GM18508 (cell line): Measurements from ENCODE around the gene ISG20.

Experiments used
- ATAC-seq: cut with Tn5 transposase; IDR thresholded peaks from one replicate; pipeline ENCODE4 v1.9.1; 2021; ENCODE audit warnings: moderate number of reproducible peaks; ENCODE audit not compliant: insufficient read depth, unreplicated experiment

Gene ISG20

DNA sequence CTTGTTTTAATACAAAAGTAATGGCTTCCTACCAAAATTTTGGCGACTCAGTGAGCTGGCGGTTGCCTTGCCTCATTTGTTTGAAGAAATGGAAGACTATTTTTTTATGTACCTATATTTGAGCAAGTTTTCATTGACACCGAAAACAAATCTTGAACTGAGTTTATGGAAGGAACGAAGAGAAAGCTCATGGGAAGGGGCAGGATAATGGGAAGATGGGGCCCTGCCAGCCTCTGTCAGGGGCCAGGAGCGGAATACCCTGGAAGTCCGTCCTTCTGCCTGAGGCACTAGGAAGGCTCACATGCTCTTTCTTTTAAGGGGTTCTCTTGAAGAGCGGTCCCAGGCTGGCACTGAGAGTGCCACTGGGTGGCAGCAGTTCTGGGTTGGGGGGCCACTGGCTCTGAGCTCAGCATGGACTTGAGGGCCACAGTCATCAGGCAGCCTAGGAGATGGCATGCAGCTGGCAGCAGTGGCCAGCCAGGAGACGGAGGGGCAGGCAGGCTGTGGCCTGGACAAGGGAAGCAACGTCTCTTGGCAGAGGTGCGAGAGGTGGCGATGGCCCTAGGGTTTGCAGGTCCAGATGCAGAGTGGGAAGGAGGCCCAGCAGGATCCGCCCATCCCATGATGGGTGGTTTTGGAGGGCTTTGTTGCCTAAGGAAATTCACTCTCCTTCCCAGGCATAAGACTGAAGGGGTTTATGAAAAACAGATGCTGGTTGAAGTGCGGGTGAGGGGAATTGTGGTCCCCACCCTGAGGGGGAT, 41.6 kb downstream of the ISG20 start:
- no peak for ATAC-seq

DNA sequence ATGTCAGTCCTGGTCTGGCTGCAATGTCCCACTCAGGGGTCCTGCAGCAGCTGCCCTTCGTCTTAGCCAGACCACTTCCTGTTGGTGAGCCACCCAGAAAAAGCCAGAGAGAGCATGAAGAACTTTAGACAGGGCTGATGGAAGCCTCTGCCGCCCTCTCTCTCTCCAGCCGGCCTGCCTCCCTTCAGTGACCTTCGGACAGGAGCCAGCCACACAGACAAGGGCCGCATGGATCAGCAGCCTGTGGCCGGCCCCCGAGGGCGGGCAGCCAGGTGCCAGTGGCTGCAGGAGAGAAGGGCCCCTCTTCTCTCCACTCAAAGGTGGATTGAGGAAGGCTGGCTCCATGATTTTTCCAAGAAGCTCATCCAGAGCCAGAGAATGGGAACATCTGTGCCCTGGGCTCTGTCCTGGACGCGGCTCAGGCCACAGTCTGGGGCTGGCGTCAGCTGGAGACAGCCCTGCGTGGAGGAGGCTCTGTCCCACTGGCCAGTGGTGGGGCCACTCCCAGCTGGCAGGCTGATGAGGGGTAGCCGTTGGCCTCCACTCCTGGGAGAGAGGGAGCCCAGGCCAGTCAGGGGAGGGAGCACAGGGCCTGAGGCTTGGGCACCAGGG, 42.9 kb downstream of the ISG20 start:
- no peak for ATAC-seq

DNA sequence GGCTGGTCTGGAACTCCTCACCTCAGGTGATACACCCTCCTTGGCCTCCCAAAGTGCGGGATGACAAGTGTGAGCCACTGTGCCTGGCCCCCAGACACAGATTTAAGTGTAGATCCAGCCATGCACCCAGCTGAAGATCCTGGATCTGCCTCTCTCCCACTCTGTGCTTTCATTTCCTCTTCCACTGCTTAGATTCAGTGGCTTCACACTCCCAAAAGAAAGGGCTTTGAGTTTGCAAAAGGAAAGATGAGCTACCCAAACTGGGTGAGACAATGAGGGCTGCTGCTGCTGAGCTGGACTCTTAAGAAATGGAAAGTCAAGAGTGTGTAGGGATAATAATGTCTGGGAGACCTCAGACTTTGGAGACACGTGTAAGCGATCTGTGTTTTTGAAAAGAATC, 45.5 kb downstream of the ISG20 start:
- ATAC-seq, result no peak

DNA sequence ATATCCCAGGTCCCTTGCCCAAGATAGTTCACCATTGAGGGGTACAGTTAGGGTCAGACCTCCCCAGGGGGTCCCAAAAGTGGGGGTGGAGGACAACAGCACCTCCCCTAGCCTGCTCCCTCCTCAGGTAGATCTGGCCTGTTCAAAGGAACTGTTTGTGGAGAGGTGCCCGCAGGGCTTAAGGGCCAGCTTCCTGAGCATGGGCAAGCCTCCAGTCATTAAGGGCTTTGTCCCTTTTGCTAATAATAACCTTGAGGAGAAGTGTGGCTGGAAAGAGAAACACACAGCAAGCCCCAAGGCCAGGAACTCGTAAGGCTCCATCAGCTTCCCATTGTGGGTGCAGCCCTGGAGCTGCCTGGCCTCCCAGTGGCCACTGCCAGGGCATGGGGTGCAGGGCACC, 47.4 kb downstream of the ISG20 start:
- ATAC-seq, result no peak

DNA sequence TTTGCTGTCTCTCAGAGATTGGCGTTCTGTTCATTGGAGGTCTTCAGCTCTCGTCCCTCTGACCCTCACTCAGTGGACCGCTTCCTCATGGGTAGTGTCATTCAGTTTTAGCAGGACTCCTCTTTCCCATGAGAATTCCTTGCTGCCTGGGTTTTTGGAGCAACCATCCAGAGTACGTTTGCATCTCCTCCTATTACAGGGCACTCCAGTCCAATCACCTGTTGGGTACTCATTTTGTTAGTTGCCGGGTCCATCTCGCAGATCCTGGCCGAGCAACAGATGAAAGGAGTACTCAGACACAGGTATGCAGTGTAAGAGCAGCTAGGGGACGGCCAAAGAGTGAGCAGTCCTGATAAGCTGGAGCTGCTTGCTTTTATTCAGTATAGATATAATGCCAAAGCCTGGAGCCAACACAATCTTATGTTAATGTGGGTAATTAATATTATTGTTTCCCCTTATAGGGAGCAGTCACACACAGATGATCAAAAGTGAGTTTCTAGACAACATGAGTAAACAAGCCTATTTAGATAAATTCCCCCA, 49.6 kb downstream of the ISG20 start:
- ATAC-seq, result no peak

DNA sequence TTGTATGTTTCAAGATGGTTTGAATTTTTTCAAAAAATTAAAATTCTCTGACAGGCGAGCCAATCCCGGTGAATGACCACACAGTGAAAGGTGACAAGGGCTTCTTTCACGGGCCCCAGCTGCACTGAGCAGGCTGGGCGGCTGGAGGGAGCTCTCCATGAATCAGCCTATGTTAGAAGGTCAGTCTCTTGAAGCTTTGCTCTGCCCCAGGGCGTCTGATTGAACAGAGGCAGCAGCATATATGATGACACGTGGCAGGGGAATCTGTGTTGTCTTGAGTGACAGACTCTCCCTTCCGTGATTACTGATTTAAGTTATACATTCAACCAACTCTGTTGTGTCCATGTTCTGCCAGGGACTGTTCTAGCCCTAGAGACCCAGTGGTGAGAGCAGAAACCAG, 51.5 kb downstream of the ISG20 start:
- ATAC-seq, result no peak

DNA sequence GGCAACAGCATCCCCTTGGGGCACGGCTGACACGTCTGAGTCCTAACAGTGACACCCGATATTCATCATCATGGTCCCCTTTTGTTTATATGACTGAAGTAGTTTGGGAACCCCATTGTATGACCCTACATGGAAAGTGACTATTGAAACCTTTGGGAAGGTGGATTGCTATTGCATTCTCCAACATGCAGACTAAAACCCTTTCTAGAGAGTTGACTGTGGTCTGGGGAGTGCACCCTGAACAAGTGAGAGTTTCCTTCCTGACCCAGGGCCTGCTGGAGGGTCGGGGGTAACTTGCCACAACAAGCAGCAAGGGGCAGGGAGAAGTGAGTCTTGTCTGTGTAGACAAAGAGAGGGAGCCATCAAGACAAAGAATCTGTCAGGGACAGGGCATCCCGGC, 54.4 kb downstream of the ISG20 start:
- no peak for ATAC-seq

DNA sequence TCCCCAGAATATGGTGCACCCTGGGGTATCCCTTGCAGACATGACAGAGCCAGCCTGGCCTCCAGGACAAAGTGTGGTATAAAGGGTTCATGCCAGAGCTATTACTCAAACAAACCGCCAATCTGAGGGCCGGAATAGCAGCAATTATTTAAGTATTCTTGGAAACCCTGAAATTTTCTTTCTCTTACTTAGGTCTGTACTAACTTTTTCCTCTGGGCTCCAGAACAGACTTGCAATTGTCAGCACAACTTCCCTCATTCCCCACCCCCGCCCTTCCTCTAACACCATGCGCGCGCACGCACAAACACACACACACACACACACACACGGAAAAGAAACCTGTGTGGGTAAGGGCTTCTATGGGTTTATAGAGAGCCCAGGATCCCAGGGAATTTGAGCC, 56.3 kb downstream of the ISG20 start:
- no peak for ATAC-seq

DNA sequence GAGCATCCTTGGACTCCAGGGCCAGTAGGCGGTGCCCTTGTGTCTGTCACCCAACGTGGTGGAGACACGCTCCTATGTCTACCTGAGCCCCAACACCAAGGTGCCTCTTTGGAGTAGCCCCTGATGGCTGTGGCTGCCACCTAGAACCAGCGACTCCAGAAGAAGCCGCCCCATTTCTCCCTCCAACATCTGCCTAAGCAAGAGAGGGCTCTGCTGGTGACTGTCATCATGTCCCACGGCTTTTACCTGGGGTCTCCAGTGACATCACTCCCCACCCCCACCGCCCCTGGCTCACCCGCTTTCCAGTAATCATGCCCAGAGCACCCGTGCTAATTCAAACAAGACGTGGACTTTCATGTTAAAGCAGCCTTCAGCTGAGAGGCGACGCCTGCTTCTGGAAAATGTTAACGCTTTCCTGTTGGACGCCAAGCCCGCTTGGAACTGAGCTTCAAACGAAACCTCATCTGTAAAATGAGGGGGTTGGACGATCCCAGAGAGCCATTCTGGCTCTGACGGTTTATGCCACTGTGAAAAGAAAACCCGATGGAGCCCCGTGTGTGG, 57.0 kb downstream of the ISG20 start:
- ATAC-seq, result no peak

DNA sequence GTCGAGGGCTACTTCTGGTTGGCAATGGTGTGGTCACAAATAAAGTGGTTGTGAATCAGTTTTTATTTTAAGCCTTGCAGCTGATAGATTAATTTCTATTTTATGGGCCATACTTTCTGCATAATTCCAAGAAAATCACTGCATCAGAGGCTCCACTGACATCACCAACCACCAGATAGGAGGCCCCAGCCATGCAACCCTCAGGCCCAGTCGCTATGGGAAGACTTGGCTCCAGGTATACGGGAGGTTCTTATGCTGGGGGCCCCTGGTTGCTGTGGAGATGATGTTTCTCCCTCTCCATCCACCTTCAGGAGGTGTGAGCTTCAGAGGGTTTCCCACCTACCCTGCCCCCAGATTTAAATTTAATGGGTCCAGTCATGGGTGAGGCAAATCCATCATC, 57.4 kb downstream of the ISG20 start:
- no peak for ATAC-seq

DNA sequence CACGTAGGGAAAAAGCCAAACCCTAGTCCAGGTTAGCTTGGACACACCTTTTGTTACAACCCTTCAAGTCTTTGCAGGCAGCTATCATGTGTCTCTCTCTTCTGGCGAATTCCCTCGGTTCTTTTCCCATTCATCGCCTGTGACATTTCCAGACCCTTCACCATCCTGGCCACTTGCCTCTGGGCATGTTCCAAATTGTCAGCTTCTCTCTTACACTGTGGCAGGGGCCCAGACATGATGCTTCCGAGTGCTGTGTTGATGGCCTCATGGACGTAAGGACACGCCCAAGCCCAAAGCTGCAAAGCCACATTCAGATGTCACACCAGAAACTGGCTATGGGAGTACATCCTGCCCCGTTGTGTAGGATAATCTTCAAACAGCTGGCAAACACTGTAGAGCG, 58.5 kb downstream of the ISG20 start:
- ATAC-seq, result no peak

DNA sequence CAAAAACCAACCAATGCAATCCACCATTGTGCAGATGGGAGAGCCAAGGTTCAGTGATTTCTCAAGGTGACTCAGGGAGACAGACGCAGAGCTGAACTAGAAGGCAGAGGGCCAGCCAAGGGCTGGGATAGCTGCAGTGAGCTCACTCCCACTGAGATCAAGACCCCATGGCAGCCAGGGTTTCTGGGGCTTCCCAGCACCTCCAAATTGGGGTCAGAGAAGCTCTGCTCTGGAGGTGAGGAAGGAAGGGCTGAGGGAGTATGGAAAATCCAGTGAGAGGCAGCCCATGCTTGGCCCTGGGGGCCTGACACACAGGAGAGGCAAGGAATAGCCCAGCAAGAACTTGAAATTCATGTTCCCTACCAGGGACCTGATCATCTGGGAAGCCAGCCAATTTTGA, 61.0 kb downstream of the ISG20 start:
- no peak for ATAC-seq

DNA sequence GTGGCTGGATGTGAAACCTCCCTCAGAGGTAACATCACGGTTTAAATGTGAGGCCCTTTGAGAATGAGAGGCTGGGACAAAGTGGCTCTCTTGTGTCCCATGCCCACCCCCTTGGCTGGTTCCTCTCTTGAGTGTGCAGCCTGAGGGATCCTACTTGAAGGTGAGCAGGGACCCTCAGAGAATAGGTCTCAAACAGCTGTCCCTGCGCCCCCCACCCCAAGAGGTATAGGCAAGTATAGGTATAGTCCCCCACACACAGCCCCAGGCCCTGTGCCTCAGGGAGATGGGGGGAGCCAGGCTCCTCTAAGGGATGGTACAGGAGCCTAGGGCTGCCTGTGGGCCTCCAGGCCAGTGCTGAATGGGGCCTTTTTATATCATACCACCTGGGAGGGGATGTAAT, 61.9 kb downstream of the ISG20 start:
- ATAC-seq, result no peak

DNA sequence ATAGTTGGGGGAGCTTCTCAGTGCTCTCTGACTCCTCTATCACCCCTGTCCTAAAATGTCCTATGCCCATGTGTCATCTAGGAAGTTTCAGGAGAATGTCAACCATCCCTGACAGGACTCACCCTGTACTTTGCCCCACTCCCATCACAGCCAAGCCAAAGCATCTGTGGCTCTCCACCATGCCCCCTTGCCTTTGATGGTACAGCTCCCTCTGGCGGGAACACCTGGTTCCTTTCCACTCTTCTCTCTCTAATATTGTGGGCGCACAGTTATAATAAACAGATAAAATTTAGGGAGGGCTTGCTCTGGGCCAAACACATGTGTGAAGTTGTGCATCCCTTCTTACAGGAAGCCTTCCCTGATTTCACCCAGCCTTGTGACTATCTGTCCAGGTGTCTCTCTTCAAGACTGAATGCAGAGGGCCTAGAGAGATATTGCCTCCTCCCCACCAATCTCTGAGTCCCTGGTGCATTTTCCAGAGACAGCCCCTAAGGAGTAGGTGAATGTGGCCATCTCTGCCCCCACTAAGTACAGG, 62.8 kb downstream of the ISG20 start:
- ATAC-seq, result no peak

DNA sequence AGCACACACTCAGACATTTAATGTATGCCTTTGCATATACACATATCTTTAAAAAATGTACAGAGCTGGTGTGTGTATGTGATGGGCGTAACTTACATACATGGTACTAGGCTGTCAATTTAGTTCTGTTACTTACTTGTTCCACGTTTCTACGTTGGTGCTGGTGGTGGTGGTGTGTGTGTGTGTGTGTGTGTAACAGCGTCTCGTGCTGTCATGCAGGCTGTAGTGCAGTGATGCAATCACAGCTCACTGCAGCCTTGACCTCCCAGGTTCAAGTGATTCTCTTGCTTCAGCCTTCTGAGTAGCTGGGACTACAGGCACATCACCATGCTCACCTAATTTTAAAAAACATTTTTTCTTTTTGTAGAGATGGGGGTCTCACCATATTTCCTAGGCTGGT, 64.2 kb downstream of the ISG20 start:
- no peak for ATAC-seq

DNA sequence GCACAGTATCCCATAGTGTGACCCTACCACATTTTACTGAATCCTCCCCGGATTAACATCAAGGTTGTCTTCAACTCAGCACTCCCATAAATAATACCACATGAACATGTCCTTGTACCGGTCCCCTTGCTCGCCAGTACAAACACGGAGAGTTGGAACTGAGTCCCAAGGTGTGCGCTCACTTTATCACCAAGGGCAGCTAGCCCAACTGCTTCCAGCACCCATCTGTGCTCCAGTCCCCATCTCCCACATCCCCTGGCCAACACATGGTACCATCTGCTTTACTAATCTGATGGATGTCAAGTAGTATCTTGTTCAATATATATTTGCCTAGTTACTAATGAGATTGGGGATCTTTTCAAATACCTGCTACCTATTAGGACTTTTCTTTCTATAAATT, 64.7 kb downstream of the ISG20 start:
- ATAC-seq, result no peak

DNA sequence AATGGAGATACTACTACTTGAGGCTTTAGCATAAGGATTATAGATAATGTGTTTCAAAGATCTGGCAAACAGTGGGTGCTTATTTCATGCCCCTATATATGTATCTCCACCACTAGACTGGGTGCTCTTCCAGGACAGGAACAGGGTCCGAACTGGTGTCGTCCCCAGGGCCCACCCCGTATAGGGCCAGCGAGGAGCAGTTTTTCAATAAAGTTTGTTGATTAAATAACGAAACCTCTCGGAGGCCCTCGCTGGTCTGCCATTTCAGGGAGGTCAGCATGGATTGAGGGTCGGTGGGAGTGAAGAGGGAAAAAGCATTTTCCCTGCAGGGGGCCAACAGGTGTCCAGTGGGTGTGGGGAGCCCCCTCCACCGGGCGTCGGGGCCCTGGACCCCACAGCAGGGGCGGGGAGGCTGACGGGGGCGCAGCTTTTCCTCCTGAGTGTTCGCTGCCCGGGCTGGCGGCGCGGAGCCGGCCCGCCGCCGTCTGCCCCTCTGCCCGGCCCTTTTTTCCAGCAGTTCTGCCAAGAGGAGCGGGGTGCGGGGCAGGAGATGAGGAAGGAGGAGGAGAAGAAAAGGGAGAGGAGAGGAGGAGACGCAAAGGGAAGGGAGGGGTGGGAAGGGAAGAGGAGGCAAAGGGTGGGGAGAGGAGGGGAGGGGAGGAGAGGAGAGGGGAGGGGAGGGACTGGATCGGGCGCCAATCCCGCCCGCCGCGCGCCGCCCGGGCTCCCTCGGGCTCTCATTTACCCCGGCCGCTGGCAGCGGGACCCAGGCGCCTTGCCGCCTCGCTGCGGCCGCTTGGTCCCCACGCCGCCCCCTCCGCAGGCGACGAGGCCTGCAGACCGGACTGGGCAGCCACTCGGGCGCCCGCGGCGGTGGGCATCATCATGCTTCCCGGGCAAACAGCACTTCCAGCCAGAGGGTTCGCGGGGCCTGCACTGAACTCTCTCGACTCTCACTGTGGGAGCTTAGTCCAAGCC, 66.3 kb downstream of the ISG20 start:
- no peak for ATAC-seq

DNA sequence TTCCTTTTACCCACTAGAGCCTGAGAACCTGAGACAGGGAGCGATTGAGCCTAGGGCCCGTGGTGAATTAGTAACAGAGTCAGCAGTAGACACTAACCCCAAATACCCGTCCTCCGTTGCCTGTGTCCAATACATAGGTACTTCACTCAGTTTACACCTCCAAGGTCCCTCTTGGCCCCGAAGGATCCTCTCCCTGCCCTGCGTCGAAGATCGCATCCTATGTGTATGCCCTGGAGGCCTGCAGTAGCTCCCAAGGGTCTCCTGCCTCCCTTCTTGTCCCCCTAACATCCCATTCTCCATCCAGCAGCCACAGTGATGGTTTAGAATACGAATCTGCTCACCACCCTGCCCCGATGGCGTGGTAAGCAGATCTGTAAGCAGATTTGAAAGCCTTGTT, 67.0 kb downstream of the ISG20 start:
- no peak for ATAC-seq
